GM12878 (cell line): ENCODE measurements around the gene SETD6. TPM values are rescaled to one million over a fixed set of nuclear protein-coding genes. Genes with fewer than 3 reads are reported as not detected.

Experiments
- GATAD2B ChIP-seq: fragments of 450-650 bp; conservative IDR thresholded peaks from 2 replicates; pipeline ENCODE4 v1.6.1; 2017; ENCODE audit warnings: low read depth, mild to moderate bottlenecking, moderate library complexity
- HDAC2 ChIP-seq: fragments of 200-600 bp; sonication (generic); IDR thresholded peaks from 2 replicates; pipeline ENCODE4 v1.6.1; 2017
- IKZF2 ChIP-seq, 2 experiments: fragments of 450-650 bp; IDR thresholded peaks; 2 replicates each; pipeline ENCODE4 v1.6.1; 2017; ENCODE audit warnings: mild to moderate bottlenecking in 2 of 2, moderate library complexity in 2 of 2
- MEF2A ChIP-seq: IDR thresholded peaks from 2 replicates; pipeline ENCODE4 v1.6.1; 2011; ENCODE audit warnings: low read depth, mild to moderate bottlenecking, low read length, moderate library complexity; ENCODE audit not compliant: insufficient read depth
- SMARCA5 ChIP-seq: fragments of 450-650 bp; IDR thresholded peaks from 2 replicates; pipeline ENCODE4 v1.6.1; 2017; ENCODE audit warnings: mild to moderate bottlenecking
- polyA plus RNA-seq, 11 experiments: library from polyadenylated mRNA; depleted of rRNA in 4 of 11; unstranded in 6 of 11; stranded (reverse) in 5 of 11; fragments of >200 nt; fragmentation: Nextera tagmentation in 4 of 11; fragmentation: Illumina TruSeq in 1 of 11; extraction: Ambion mirVana in 4 of 11; extraction: Trizol in 1 of 11; gene quantifications; 1 replicate in 1 of 11; 2 replicates in 10 of 11; pipeline versions ENCODE4 v1.2.1 to v1.2.3, GENCODE V29; 2011 to 2016; ENCODE audit warnings: inconsistent platforms in 2 of 11, missing spikeins in 2 of 11, low read depth in 1 of 11
- total RNA-seq, 4 experiments: library from RNA; depleted of rRNA in 3 of 4; stranded (reverse); fragments of >200 nt in 3 of 4; fragmentation: Illumina TruSeq in 1 of 4; extraction: Trizol in 1 of 4; gene quantifications; 2 replicates each; pipeline versions ENCODE4 v1.2.1 to v1.2.3, GENCODE V29; 2013 to 2021
- TF ChIP-seq, protein P1 (sequence below): fragments of 150-350 bp; IDR thresholded peaks from 2 replicates; pipeline ENCODE4 v1.6.1; 2016; ENCODE audit warnings: low read depth, low read length
- TF ChIP-seq, protein P2 (sequence below): IDR thresholded peaks from 2 replicates; pipeline ENCODE4 v1.6.1; 2012; ENCODE audit warnings: low read depth, low read length, improper control_type of control experiment
- TF ChIP-seq, protein P3 (sequence below): fragments of 450-650 bp; IDR thresholded peaks from 2 replicates; pipeline ENCODE4 v1.6.1; 2016; ENCODE audit warnings: mild to moderate bottlenecking
- TF ChIP-seq, protein P4 (sequence below): IDR thresholded peaks from 2 replicates; pipeline ENCODE4 v1.6.1; 2011; ENCODE audit warnings: borderline replicate concordance, low read depth, mild to moderate bottlenecking, moderate library complexity, low read length; ENCODE audit not compliant: insufficient read depth, poor library complexity, severe bottlenecking

Gene SETD6
- total and polyA plus RNA-seq, 10 of the 15 experiments (the other 5 are each of a cell fraction or from before 2014, with no cell fraction given) = 8.2 to 23.8 (median 16.2) TPM

DNA sequence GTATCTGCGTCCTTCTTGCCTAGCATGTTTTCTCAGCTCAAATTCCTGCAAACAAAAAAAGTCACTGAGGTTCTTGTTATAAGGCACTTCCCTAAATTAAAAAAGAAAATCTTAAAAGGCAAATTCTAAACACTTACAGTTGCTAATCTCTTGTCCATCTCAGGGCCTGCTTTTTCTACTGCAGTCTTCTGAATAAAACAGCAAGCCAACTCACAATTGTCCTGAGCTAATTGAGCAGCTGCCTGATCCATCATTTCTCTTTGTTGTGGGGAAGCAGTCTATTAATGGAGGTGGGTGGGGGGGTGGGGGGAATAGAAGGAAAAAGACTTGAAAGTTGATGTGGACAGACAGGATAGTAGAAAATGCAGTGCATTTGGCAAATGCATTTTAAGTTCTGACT is 27.0 kb downstream of the SETD6 start (continued):
- TF ChIP-seq, protein P1, sequence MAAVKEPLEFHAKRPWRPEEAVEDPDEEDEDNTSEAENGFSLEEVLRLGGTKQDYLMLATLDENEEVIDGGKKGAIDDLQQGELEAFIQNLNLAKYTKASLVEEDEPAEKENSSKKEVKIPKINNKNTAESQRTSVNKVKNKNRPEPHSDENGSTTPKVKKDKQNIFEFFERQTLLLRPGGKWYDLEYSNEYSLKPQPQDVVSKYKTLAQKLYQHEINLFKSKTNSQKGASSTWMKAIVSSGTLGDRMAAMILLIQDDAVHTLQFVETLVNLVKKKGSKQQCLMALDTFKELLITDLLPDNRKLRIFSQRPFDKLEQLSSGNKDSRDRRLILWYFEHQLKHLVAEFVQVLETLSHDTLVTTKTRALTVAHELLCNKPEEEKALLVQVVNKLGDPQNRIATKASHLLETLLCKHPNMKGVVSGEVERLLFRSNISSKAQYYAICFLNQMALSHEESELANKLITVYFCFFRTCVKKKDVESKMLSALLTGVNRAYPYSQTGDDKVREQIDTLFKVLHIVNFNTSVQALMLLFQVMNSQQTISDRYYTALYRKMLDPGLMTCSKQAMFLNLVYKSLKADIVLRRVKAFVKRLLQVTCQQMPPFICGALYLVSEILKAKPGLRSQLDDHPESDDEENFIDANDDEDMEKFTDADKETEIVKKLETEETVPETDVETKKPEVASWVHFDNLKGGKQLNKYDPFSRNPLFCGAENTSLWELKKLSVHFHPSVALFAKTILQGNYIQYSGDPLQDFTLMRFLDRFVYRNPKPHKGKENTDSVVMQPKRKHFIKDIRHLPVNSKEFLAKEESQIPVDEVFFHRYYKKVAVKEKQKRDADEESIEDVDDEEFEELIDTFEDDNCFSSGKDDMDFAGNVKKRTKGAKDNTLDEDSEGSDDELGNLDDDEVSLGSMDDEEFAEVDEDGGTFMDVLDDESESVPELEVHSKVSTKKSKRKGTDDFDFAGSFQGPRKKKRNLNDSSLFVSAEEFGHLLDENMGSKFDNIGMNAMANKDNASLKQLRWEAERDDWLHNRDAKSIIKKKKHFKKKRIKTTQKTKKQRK = no peak
- TF ChIP-seq HDAC2 (no peak), SMARCA5 (no peak), MEF2A (no peak), GATAD2B (no peak), IKZF2 (IDR thresholded peaks at IDR 0.05) (no peak)
- TF ChIP-seq, protein P2, sequence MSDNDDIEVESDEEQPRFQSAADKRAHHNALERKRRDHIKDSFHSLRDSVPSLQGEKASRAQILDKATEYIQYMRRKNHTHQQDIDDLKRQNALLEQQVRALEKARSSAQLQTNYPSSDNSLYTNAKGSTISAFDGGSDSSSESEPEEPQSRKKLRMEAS = no peak
- TF ChIP-seq, protein P3, sequence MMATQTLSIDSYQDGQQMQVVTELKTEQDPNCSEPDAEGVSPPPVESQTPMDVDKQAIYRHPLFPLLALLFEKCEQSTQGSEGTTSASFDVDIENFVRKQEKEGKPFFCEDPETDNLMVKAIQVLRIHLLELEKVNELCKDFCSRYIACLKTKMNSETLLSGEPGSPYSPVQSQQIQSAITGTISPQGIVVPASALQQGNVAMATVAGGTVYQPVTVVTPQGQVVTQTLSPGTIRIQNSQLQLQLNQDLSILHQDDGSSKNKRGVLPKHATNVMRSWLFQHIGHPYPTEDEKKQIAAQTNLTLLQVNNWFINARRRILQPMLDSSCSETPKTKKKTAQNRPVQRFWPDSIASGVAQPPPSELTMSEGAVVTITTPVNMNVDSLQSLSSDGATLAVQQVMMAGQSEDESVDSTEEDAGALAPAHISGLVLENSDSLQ = no peak
- TF ChIP-seq, protein P4, sequence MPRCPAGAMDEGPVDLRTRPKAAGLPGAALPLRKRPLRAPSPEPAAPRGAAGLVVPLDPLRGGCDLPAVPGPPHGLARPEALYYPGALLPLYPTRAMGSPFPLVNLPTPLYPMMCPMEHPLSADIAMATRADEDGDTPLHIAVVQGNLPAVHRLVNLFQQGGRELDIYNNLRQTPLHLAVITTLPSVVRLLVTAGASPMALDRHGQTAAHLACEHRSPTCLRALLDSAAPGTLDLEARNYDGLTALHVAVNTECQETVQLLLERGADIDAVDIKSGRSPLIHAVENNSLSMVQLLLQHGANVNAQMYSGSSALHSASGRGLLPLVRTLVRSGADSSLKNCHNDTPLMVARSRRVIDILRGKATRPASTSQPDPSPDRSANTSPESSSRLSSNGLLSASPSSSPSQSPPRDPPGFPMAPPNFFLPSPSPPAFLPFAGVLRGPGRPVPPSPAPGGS = no peak
